GM23248 (cell line): ENCODE data around the gene ASIC4. TPM values are rescaled to one million over a fixed set of nuclear protein-coding genes. Genes with fewer than 3 reads are reported as not detected.

Source experiments
- DNase-seq: peaks from one replicate; pipeline ENCODE4 v3.0.0-alpha.2; 2015
- H2AFZ ChIP-seq: fragments of 200-600 bp; sonication (generic); 2 replicates; pipeline ENCODE4 v1.6.1; 2016; ENCODE audit warnings: antibody characterized with exemption
- H3F3A ChIP-seq: fragments of 200-600 bp; sonication (generic); 2 replicates; pipeline ENCODE4 v1.6.1; 2016; ENCODE audit warnings: mild to moderate bottlenecking, antibody characterized with exemption, mixed run types; ENCODE audit not compliant: insufficient read depth
- H3K27ac ChIP-seq: fragments of 200-600 bp; sonication (generic); 2 replicates; pipeline ENCODE4 v1.5.1; 2016; ENCODE audit warnings: mild to moderate bottlenecking
- H3K27me3 ChIP-seq: fragments of 200-600 bp; sonication (generic); replicated peaks from 2 replicates; pipeline ENCODE4 v1.6.1; 2016; ENCODE audit warnings: mild to moderate bottlenecking; ENCODE audit not compliant: insufficient read depth
- H3K36me3 ChIP-seq: fragments of 200-600 bp; sonication (generic); 2 replicates; pipeline ENCODE4 v1.6.1; 2016; ENCODE audit warnings: low read depth, mild to moderate bottlenecking
- H3K4me1 ChIP-seq: fragments of 200-600 bp; sonication (generic); 2 replicates; pipeline ENCODE4 v1.6.1; 2016; ENCODE audit warnings: mild to moderate bottlenecking; ENCODE audit not compliant: insufficient read depth
- H3K4me2 ChIP-seq: fragments of 200-600 bp; sonication (generic); one replicate; pipeline ENCODE4 v1.6.1; 2016; ENCODE audit warnings: mild to moderate bottlenecking; ENCODE audit not compliant: unreplicated experiment
- H3K4me3 ChIP-seq: fragments of 200-600 bp; sonication (generic); 2 replicates; pipeline ENCODE4 v1.5.1; 2016; ENCODE audit warnings: mild to moderate bottlenecking
- H3K79me2 ChIP-seq: fragments of 200-600 bp; sonication (generic); 2 replicates; pipeline ENCODE4 v1.6.1; 2016; ENCODE audit warnings: mild to moderate bottlenecking; ENCODE audit not compliant: insufficient read depth
- H3K9ac ChIP-seq: fragments of 200-600 bp; sonication (generic); 2 replicates; pipeline ENCODE4 v1.6.1; 2016; ENCODE audit warnings: mild to moderate bottlenecking
- H3K9me2 ChIP-seq: fragments of 200-600 bp; sonication (generic); 2 replicates; pipeline ENCODE4 v1.6.1; 2016; ENCODE audit warnings: mixed run types, mild to moderate bottlenecking, moderate library complexity; ENCODE audit not compliant: insufficient read depth
- H3K9me3 ChIP-seq: fragments of 200-600 bp; sonication (generic); one replicate; pipeline ENCODE4 v1.6.1; 2017; ENCODE audit warnings: low read depth
- H4K20me1 ChIP-seq: fragments of 200-600 bp; sonication (generic); 2 replicates; pipeline ENCODE4 v1.6.0; 2016; ENCODE audit not compliant: insufficient read depth
- EZH2 ChIP-seq: fragments of 200-600 bp; sonication (generic); IDR thresholded peaks from 2 replicates; pipeline ENCODE4 v1.6.1; 2018; ENCODE audit warnings: antibody characterized with exemption, mild to moderate bottlenecking; ENCODE audit not compliant: insufficient read depth, poor library complexity, severe bottlenecking
- EZH2phosphoT487 ChIP-seq: fragments of 200-600 bp; sonication (generic); IDR thresholded peaks from 2 replicates; pipeline ENCODE4 v1.6.1; 2018; ENCODE audit warnings: antibody characterized with exemption, moderate library complexity, mild to moderate bottlenecking, low read depth; ENCODE audit not compliant: insufficient read depth
- WGBS, 2 experiments: methylation state at CpG; one replicate each; pipeline ENCODE4 v1.1.6; 2015 to 2017; ENCODE audit warnings: low lambda C conversion rate in 2 of 2, low coverage in 1 of 2; ENCODE audit errors: missing lambda C conversion rate in 2 of 2; 5-methylcytosine and 5-hydroxymethylcytosine counted together
- in situ Hi-C: fragments of 300-500 bp; cut with MboI; formaldehyde crosslinking; loops from 2 replicates; pipeline ENCODE4 v1.15.0; 2020
- polyA plus RNA-seq: library from polyadenylated mRNA; unstranded; fragments of >200 nt; fragmentation: Nextera tagmentation; extraction: Ambion mirVana; gene quantifications from 2 replicates; pipeline ENCODE4 v1.2.1, GENCODE V29; 2016
- total RNA-seq: library from RNA; depleted of rRNA; stranded (reverse); fragments of >200 nt; shearing (Covaris generic); gene quantifications from 2 replicates; pipeline ENCODE4 v1.2.3, GENCODE V29; 2014

ASIC4 gene
- total and polyA plus RNA-seq, 2 experiments from 2014 or later, result 0.43 TPM; not detected in 1

DNA sequence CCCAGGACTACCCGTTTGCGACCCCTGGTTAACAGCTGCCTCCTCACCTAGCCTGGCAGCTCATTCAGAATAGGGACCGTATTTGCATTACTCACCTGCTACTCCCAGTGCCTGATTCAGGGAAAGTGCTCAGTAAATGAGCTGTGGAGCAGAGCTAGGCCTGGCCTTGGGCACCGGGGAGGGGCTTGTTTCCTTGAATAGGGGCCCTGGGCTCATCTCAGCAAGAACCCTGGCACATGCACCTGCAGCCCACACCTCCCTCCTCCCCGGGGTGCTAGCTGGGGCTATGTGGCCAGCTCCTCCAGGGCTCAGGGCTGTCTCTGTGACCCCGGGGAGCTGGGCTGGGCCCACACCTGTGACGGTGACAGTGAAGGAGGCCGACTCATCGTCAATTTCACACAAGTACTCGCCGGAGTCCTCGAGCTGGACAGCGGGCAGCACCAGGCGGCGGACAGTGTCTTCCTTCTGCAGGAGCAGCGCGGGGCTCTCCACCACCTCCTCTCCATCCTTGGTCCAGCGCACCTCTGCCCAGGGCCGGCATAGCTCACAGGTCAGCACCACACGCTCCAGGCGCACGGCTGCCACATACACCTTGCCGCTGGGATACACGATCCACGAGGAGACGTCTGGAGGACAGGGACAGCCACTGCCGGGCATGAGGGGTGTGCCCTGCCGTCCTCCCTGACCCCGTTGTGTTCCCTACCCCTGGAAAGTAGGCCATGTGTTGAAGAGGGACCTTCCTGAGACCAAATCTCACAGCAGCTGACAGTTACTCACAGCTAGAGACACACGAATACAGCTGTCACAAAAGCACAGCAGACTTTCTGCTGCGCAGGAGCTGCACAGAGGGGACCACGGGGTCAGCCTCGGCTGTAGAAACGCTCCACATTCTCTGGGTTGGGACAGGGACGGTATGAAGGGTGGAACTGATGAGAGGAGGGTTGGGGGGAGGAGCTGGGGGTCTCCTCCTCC is 48.1 kb downstream of the ASIC4 start:
- no peak overlapping the region for H3K4me2 ChIP-seq
- no peak for TF ChIP-seq EZH2
- no peak for TF ChIP-seq EZH2phosphoT487
- H3F3A ChIP-seq, result 0 out of 2 replicates have a peak, but pooled peaks cover 5% of the 10 kb centered on the region
- H3K9me2 ChIP-seq, result no peaks in the 10 kb centered on the region
- H3K79me2 ChIP-seq, result no peaks in the 10 kb centered on the region
- H3K27ac ChIP-seq, result no peak overlapping the region
- H3K9ac ChIP-seq, result no peak overlapping the region
- in situ Hi-C loops, result no loop called here
- no peak for DNase-seq
- no peak overlapping the region for H2AFZ ChIP-seq
- H3K4me3 ChIP-seq, result no peak overlapping the region
- no peaks in the 10 kb centered on the region for H3K27me3 ChIP-seq
- H3K4me1 ChIP-seq, result peaks cover 11% of the 10 kb centered on the region; the same call in 1 of the 2 replicates
- WGBS, 2 experiments, result 79 to 81% methylated on average over 33 to 34 of the region's 35 CpGs
- H4K20me1 ChIP-seq, result no peaks in the 10 kb centered on the region
- no peaks in the 10 kb centered on the region for H3K9me3 ChIP-seq
- no peaks in the 10 kb centered on the region for H3K36me3 ChIP-seq

DNA sequence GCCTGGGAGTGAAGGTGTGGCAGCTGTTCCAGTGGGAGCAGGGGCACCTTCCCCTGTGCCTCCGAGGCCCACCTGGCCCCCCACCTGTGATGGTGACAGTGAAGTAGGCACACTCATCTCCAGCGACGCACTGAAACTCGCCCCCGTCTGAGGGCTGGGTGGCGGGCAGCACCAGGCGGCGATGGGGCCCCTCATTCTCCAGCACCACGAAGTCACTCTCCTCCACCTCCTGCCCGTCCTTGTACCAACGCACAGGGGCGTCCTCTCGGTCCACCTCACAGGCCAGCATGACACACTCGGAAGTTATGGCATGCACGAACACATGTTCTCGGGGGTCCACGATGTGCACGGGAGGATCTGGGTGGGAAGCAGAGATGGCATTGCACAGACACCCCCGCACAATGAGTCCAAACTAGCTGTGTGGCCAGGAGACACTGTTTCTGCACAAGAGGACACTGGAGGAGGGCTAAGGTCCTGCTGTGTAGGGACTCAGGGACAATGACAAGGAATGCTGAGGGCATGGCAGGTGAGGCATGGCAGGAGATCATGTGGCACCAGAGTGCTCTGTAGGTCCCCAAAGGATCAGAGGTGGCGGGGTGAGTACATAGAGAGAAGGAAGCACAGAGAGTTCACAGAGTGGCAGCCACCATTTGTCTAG is 49.1 kb downstream of the ASIC4 start:
- 90 to 93% methylated on average over 16 to 20 of the region's 20 CpGs for WGBS, 2 experiments

DNA sequence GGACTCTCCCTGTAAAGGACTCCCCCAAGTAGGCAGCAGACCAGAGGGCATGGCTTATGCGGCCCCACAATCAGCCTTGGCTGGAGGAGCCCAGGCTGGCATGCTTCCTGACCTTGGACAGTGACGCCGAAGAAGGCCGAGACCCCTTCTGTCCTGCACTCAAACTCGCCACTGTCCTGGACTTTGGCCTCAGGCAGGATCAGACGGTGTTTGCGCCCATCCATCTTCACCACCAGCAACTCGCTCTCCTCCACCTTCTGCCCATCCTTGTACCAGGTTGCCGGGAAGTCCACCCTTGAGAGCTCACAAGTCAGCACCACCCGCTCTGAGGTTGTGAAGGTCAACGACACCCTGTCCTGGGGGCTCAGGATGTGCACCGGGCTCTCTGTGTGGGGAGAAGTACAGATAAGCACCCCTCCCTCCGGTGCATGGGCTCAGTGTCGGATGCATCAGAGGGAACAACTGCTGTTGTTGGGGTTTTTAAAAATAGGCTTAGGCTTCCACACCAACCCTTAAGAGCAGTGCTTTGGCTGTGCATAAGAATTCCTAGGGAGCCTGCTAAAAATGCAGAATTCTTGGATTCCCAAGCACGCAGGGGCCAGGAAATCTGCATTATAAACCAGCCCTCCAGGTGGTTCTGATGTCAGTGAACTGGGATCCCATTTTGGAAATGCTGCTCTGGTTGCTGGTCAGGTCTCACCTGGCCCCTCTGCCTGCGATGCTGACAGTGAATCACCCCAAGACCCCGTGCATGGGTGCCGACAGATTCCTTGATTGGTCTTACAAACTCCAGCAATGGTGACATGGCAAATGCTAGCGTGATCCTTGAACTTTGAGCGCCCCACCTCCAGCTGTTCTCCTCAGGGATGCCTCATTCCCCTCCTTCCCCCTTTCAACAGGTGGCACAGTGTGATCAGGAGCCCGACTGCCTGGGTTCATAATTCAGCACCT is 51.1 kb downstream of the ASIC4 start:
- H3K4me2 ChIP-seq, result no peak overlapping the region
- no peaks in the 10 kb centered on the region for H3K9me3 ChIP-seq
- TF ChIP-seq EZH2 (no peak), EZH2phosphoT487 (no peak)
- H3K27ac ChIP-seq, result no peak overlapping the region
- H3K4me1 ChIP-seq, result peaks cover 6% of the 10 kb centered on the region; the same call in 1 of the 2 replicates
- WGBS, 2 experiments, result 88% methylated on average over 21 of the region's 21 CpGs
- no peaks in the 10 kb centered on the region for H4K20me1 ChIP-seq
- no peaks in the 10 kb centered on the region for H3K36me3 ChIP-seq
- H3K9me2 ChIP-seq, result no peaks in the 10 kb centered on the region
- DNase-seq, result no peak
- in situ Hi-C loops, result no loop called here
- H3K79me2 ChIP-seq, result peaks cover 15% of the 10 kb centered on the region; the same call in 1 of the 2 replicates
- no peak overlapping the region for H3K9ac ChIP-seq
- no peaks in the 10 kb centered on the region for H3F3A ChIP-seq
- H3K4me3 ChIP-seq, result no peak overlapping the region
- no peaks in the 10 kb centered on the region for H3K27me3 ChIP-seq
- H2AFZ ChIP-seq, result no peak overlapping the region

More for the DNA sequence above, 49.1 kb downstream of the ASIC4 start:
- no peak overlapping the region for H2AFZ ChIP-seq
- H3K36me3 ChIP-seq, result no peaks in the 10 kb centered on the region
- DNase-seq, result no peak
- H3K9me3 ChIP-seq, result no peaks in the 10 kb centered on the region
- no peak overlapping the region for H3K4me3 ChIP-seq
- H3K9ac ChIP-seq, result no peak overlapping the region
- peaks cover 11% of the 10 kb centered on the region; the same call in 1 of the 2 replicates for H3K4me1 ChIP-seq
- H3K4me2 ChIP-seq, result no peak overlapping the region
- no peaks in the 10 kb centered on the region for H3K79me2 ChIP-seq
- H3F3A ChIP-seq, result 0 out of 2 replicates have a peak, but pooled peaks cover 5% of the 10 kb centered on the region
- no peaks in the 10 kb centered on the region for H3K27me3 ChIP-seq
- TF ChIP-seq EZH2 (no peak), EZH2phosphoT487 (no peak)
- no peak overlapping the region for H3K27ac ChIP-seq
- in situ Hi-C loops, result no loop called here
- H3K9me2 ChIP-seq, result no peaks in the 10 kb centered on the region
- H4K20me1 ChIP-seq, result no peaks in the 10 kb centered on the region
